Endothelial cell of umbilical vein (primary cell): ENCODE results near the gene HYAL1. TPM values are rescaled to one million over a fixed set of nuclear protein-coding genes. Genes with fewer than 3 reads are reported as not detected.

ENCODE experiments used
- BruUV-seq: library from RNA; stranded (reverse); fragments of 400-500 nt; replicated peaks from 2 replicates; lab custom pipeline; 2021; lab: Mats Ljungman, UMichigan
- CTCF ChIA-PET: fragments of 300-600, 350-600 bp; sonication (Branson Sonifier 250); formaldehyde crosslinking; loops from one replicate; lab custom pipeline; 2021; ENCODE audit warnings: antibody characterized with exemption, inconsistent platforms; lab: Charles Lee
- POLR2A ChIA-PET: fragments of 300-600, 350-600 bp; sonication (Branson Sonifier 250); formaldehyde crosslinking; loops from one replicate; lab custom pipeline; 2021; ENCODE audit warnings: antibody characterized with exemption, inconsistent platforms; lab: Charles Lee
- DNase-seq: peaks from one replicate; pipeline ENCODE4 v3.0.0-alpha.2; 2011; ENCODE audit warnings: low read depth, low spot score
- FAIRE-seq: peaks from 2 replicates; lab custom pipeline; 2011; peaks lifted over from hg19 to GRCh38; lab: Jason Lieb, UNC
- H2AFZ ChIP-seq: 2 replicates; pipeline ENCODE4 v1.6.0; 2012; ENCODE audit warnings: low read depth, low read length, control low read depth, inconsistent platforms
- H3K27ac ChIP-seq: 2 replicates; pipeline ENCODE4 v1.5.1; 2011; ENCODE audit warnings: low read depth, mild to moderate bottlenecking, control low read depth, low read length, moderate library complexity; ENCODE audit not compliant: insufficient read depth
- H3K27me3 ChIP-seq, 2 experiments: 2 replicates each; pipeline versions ENCODE4 v1.6.0 to v1.6.1; 2011; ENCODE audit warnings: low read length in 2 of 2, mixed read lengths in 1 of 2; ENCODE audit not compliant: control insufficient read depth in 2 of 2, insufficient read depth in 2 of 2
- H3K36me3 ChIP-seq, 2 experiments: 2 replicates in 1 of 2; 3 replicates in 1 of 2; pipeline ENCODE4 v1.5.1; 2011; ENCODE audit warnings: low read length in 2 of 2, mild to moderate bottlenecking in 1 of 2, moderate library complexity in 1 of 2; ENCODE audit not compliant: control insufficient read depth in 2 of 2, insufficient read depth in 2 of 2; ENCODE audit errors: extremely low read depth in 1 of 2
- H3K4me1 ChIP-seq: 3 replicates; pipeline ENCODE4 v1.5.1; 2011; ENCODE audit warnings: mild to moderate bottlenecking, low read length; ENCODE audit not compliant: control insufficient read depth, insufficient read depth; ENCODE audit errors: extremely low read depth
- H3K4me2 ChIP-seq: 2 replicates; pipeline ENCODE4 v1.6.1; 2011; ENCODE audit warnings: low read length, control low read depth, mixed read lengths; ENCODE audit not compliant: insufficient read depth
- H3K4me3 ChIP-seq, 3 experiments: fragments of 200-600 bp in 1 of 3; sonication (generic), shearing (Covaris generic) in 1 of 3; replicated peaks in 1 of 3; 2 replicates each; pipeline ENCODE4 v1.5.1; 2011 to 2016; ENCODE audit warnings: control low read depth in 3 of 3, low read length in 3 of 3, mild to moderate bottlenecking in 2 of 3, inconsistent platforms in 1 of 3, low read depth in 1 of 3, moderate library complexity in 1 of 3; ENCODE audit not compliant: insufficient read depth in 1 of 3
- H3K79me2 ChIP-seq: 2 replicates; pipeline ENCODE4 v1.6.0; 2012; ENCODE audit warnings: low read length, inconsistent platforms; ENCODE audit not compliant: control insufficient read depth, insufficient read depth
- H3K9ac ChIP-seq: replicated peaks from 2 replicates; pipeline ENCODE3; 2011; ENCODE audit warnings: low read length, control low read depth; ENCODE audit not compliant: insufficient read depth; ENCODE audit errors: extremely low read depth
- H3K9me1 ChIP-seq: replicated peaks from 3 replicates; pipeline ENCODE4 v1.6.0; 2011; ENCODE audit warnings: mild to moderate bottlenecking, low read length; ENCODE audit not compliant: control insufficient read depth, insufficient read depth; ENCODE audit errors: extremely low read depth
- H3K9me3 ChIP-seq: replicated peaks from 2 replicates; pipeline ENCODE4 v1.5.1; 2012; ENCODE audit warnings: low read length, inconsistent platforms; ENCODE audit not compliant: control insufficient read depth, insufficient read depth
- H4K20me1 ChIP-seq: replicated peaks from 2 replicates; pipeline ENCODE3; 2011; ENCODE audit warnings: mild to moderate bottlenecking, low read length; ENCODE audit not compliant: control insufficient read depth, insufficient read depth; ENCODE audit errors: extremely low read depth
- EZH2 ChIP-seq: IDR thresholded peaks from 2 replicates; pipeline ENCODE4 v1.6.1; 2012; ENCODE audit warnings: borderline replicate concordance, low read depth, mild to moderate bottlenecking, moderate library complexity, low read length, inconsistent platforms; ENCODE audit not compliant: severe bottlenecking
- FOS ChIP-seq: IDR thresholded peaks from 2 replicates; pipeline ENCODE4 v1.6.1; 2011; ENCODE audit warnings: mild to moderate bottlenecking, low read length, moderate library complexity, borderline replicate concordance; ENCODE audit not compliant: insufficient read depth
- GATA2 ChIP-seq: IDR thresholded peaks from 2 replicates; pipeline ENCODE4 v1.7.0; 2011; ENCODE audit warnings: low read depth, mild to moderate bottlenecking, moderate library complexity, mixed read lengths, low read length; ENCODE audit not compliant: insufficient read length, insufficient read depth
- MYC ChIP-seq: IDR thresholded peaks from one replicate; pipeline ENCODE4 v1.6.1; 2011; ENCODE audit warnings: mild to moderate bottlenecking, low read depth, low read length
- POLR2A ChIP-seq: IDR thresholded peaks from 2 replicates; pipeline ENCODE4 v1.6.1; 2012; ENCODE audit warnings: low read depth, mild to moderate bottlenecking, control low read depth, low read length
- POLR2AphosphoS5 ChIP-seq: IDR thresholded peaks from 2 replicates; pipeline ENCODE4 v1.6.1; 2012; ENCODE audit warnings: low read depth, mild to moderate bottlenecking, control low read depth, low read length, moderate library complexity; ENCODE audit not compliant: insufficient read depth
- dilution Hi-C: fragments of 300-500 bp; cut with MboI; formaldehyde crosslinking; loops from one replicate; pipeline ENCODE4 v1.15.0; 2019; ENCODE audit warnings: low sequenced_read_pairs; ENCODE audit not compliant: extremely low pct_ligation_motif_present
- intact Hi-C: fragments of 100-400 bp; cut with micrococcal nuclease; formaldehyde crosslinking; loops from one replicate; pipeline ENCODE4 v1.10.0; 2022
- polyA plus RNA-seq, 4 experiments: library from polyadenylated mRNA; depleted of rRNA in 3 of 4; stranded (reverse) in 3 of 4; unstranded in 1 of 4; fragments of >200 nt; gene quantifications; 2 replicates each; pipeline versions ENCODE4 v1.2.1 to v1.2.3, GENCODE V29; 2011 to 2012; ENCODE audit warnings: missing spikeins in 1 of 4
- total RNA-seq: library from RNA; stranded (reverse); gene quantifications from 2 replicates; pipeline ENCODE4 v1.2.3, GENCODE V29; 2021
- TF ChIP-seq, protein P1 (sequence below): IDR thresholded peaks from 2 replicates; pipeline ENCODE4 v1.6.1; 2011; ENCODE audit not compliant: insufficient read depth, insufficient read length

The HYAL1 gene
- total and polyA plus RNA-seq, 2 donors (not counting 3 experiments of a cell fraction or from before 2014, with no cell fraction given): 2.2 to 3.3 TPM

- CTCF ChIA-PET: interaction anchor here (1.2 to 1.8 kb wide), 3 partner anchors 20 to 41 kb away, joined by 3 to 12 read pairs (median 6); no protein-coding TSS in a partner anchor
- intact Hi-C loops (loop anchor here (10.0 kb wide), 1 partner anchor 142 kb away; no protein-coding TSS in a partner anchor), dilution Hi-C loops (no loop called here)
- FAIRE-seq: no peak
- no peak overlapping the region for H2AFZ ChIP-seq
- H3K9me1 ChIP-seq: no peaks in the 10 kb centered on the region
- no peaks in the 10 kb centered on the region for H4K20me1 ChIP-seq
- no peaks in the 10 kb centered on the region for H3K9me3 ChIP-seq
- no peak overlapping the region for H3K9ac ChIP-seq
- H3K79me2 ChIP-seq: no peaks in the 10 kb centered on the region
- no peaks in the 10 kb centered on the region for H3K4me1 ChIP-seq
- no peak overlapping the region for H3K4me2 ChIP-seq
- POLR2A ChIA-PET: interaction anchor here (1.0 to 1.1 kb wide), 2 partner anchors 31 to 34 kb away, joined by 5 read pairs; no protein-coding TSS in a partner anchor
- peaks cover 3 to 6% of the 10 kb centered on the region in 2 experiments for H3K27me3 ChIP-seq
- no peak for TF ChIP-seq FOS
- TF ChIP-seq EZH2: no peak
- no peak for TF ChIP-seq MYC
- TF ChIP-seq, protein P1, sequence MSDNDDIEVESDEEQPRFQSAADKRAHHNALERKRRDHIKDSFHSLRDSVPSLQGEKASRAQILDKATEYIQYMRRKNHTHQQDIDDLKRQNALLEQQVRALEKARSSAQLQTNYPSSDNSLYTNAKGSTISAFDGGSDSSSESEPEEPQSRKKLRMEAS: no peak
- TF ChIP-seq POLR2A: no peak
- no peak overlapping the region for H3K4me3 ChIP-seq
- no TSS peak for BruUV-seq
- no peak overlapping the region for H3K27ac ChIP-seq
- H3K36me3 ChIP-seq: no peaks in the 10 kb centered on the region
- no peak for DNase-seq
These were observed 36.5 kb downstream of the HYAL1 start for GRCh38 chr3:50266836-50267235.

DNA sequence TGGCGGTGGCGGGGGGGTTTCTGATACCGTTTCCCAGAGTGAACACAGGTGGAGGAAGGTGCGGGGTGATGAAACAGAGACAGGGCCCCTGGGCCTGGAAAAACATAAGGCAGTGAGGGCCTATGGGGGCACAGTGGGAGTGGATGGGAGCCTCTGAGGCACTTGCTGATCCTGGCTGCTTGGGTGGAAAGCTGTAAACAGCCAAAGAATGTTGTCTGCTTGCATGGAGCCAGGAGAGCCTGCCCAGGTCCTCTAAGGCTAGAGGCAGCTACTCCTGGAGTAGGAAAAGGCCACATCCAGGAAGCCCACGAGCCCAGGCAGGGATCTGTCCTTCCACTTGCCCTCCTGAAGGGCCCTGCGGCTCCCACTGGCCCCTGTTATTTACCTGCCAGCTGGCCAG, 37.4 kb downstream of the HYAL1 start:
- ChIA-PET POLR2A (no interaction called here), CTCF (interaction anchor here (0.6 to 1.8 kb wide), 4 partner anchors 19 to 41 kb away, joined by 3 to 12 read pairs (median 4); no protein-coding TSS in a partner anchor)
- Histone ChIP-seq H3K27me3 (peaks cover 3 to 6% of the 10 kb centered on the region in 2 experiments), H3K27ac (no peak overlapping the region), H3K9me3 (no peaks in the 10 kb centered on the region), H3K4me1 (no peaks in the 10 kb centered on the region), H3K4me2 (no peak overlapping the region), H3K4me3 (no peak overlapping the region), H3K9ac (no peak overlapping the region), H3K79me2 (no peaks in the 10 kb centered on the region), H2AFZ (no peak overlapping the region), H3K9me1 (no peaks in the 10 kb centered on the region), H3K36me3 (no peaks in the 10 kb centered on the region), H4K20me1 (no peaks in the 10 kb centered on the region)
- intact Hi-C loops: loop anchor here (10.0 kb wide), 1 partner anchor 141 kb away; no protein-coding TSS in a partner anchor
- dilution Hi-C loops: no loop called here
- TF ChIP-seq GATA2 (no peak), POLR2AphosphoS5 (no peak)
- DNase-seq: no peak
- no peak for FAIRE-seq
- no TSS peak for BruUV-seq
